Lower lobe of right lung (tissue), 2 donors: ENCODE data around the gene ARSG. TPM values are rescaled to one million over a fixed set of nuclear protein-coding genes. Genes with fewer than 3 reads are reported as not detected.

Experiments used
- ATAC-seq, 2 donors: fragments of 200-7000 bp; cut with Tn5 transposase; one replicate each; pipeline ENCODE4 v1.9.1; 2020 to 2022; ENCODE audit warnings: mild to moderate bottlenecking in 2 of 2, moderate library complexity in 2 of 2
- DNase-seq: peaks from one replicate; pipeline ENCODE4 v3.0.0-alpha.2; 2020
- H3K27ac ChIP-seq: fragments of 200-600 bp; one replicate; pipeline ENCODE4 v1.8.0; 2022
- H3K27me3 ChIP-seq: fragments of 200-600 bp; one replicate; pipeline ENCODE4 v1.8.0; 2022; ENCODE audit warnings: low read depth
- H3K36me3 ChIP-seq: fragments of 200-600 bp; one replicate; pipeline ENCODE4 v1.8.0; 2022; ENCODE audit warnings: mild to moderate bottlenecking
- H3K4me1 ChIP-seq: fragments of 200-600 bp; one replicate; pipeline ENCODE4 v1.8.0; 2022
- H3K4me3 ChIP-seq: fragments of 200-600 bp; one replicate; pipeline ENCODE4 v1.8.0; 2022; ENCODE audit warnings: mild to moderate bottlenecking
- H3K9me3 ChIP-seq: fragments of 200-600 bp; one replicate; pipeline ENCODE4 v1.8.0; 2022
- CTCF ChIP-seq: fragments of 200-600 bp; IDR thresholded peaks from one replicate; pipeline ENCODE4 v1.8.0; 2022; ENCODE audit warnings: antibody characterized with exemption, mild to moderate bottlenecking
- intact Hi-C: fragments of 100-400 bp; cut with DNase I; formaldehyde crosslinking; loops from one replicate; pipeline ENCODE4 v1.11.0; 2022
- total RNA-seq: library from RNA; stranded (reverse); fragmentation: NEBNext Ultra II Directional; extraction: Animal tissue kit (Norgen Biotek cat#: 25700); gene quantifications from one replicate; pipeline ENCODE4 v1.2.1, GENCODE V29; 2021
- donor health status: DM: no; HTN: yes; CAD: no; lungs with severe emphysema.

The ARSG gene
- total RNA-seq, 1 donor from 2014 or later = 4.2 TPM

GRCh38 chr17:68378268-68379176 is 87.2 kb downstream of the ARSG start:
- intact Hi-C loops = no loop called here
- no peaks in the 10 kb centered on the region for H3K36me3 ChIP-seq
- DNase-seq (peak; percentile 95), ATAC-seq (peak; percentile 93 to 94)
- no peak overlapping the region for H3K4me3 ChIP-seq
- peak overlapping the region; percentile 96 for H3K27ac ChIP-seq
- H3K27me3 ChIP-seq = no peaks in the 10 kb centered on the region
- TF ChIP-seq CTCF = no peak
- H3K4me1 ChIP-seq = peaks cover 39% of the 10 kb centered on the region
- H3K9me3 ChIP-seq = no peaks in the 10 kb centered on the region

- intact Hi-C loops = no loop called here
- Histone ChIP-seq H3K27ac (peak overlapping the region; percentile 96), H3K36me3 (no peaks in the 10 kb centered on the region), H3K27me3 (no peaks in the 10 kb centered on the region), H3K4me3 (no peak overlapping the region), H3K4me1 (peaks cover 46% of the 10 kb centered on the region), H3K9me3 (no peaks in the 10 kb centered on the region)
- ATAC-seq (no peak), DNase-seq (no peak)
- TF ChIP-seq CTCF = no peak
Measured at GRCh38 chr17:68379177-68379510, 87.8 kb downstream of the ARSG start.

- intact Hi-C loops = no loop called here
- no peaks in the 10 kb centered on the region for H3K9me3 ChIP-seq
- H3K4me3 ChIP-seq = no peak overlapping the region
- ATAC-seq (no peak), DNase-seq (no peak)
- peak overlapping the region; percentile 96 for H3K27ac ChIP-seq
- no peaks in the 10 kb centered on the region for H3K27me3 ChIP-seq
- TF ChIP-seq CTCF = no peak
- H3K36me3 ChIP-seq = no peaks in the 10 kb centered on the region
- peaks cover 54% of the 10 kb centered on the region for H3K4me1 ChIP-seq
Measured at GRCh38 chr17:68379692-68380677, 88.7 kb downstream of the ARSG start.

- Histone ChIP-seq H3K27ac (peak overlapping the region; percentile 44), H3K36me3 (no peaks in the 10 kb centered on the region), H3K4me1 (peaks cover 60% of the 10 kb centered on the region), H3K9me3 (no peaks in the 10 kb centered on the region), H3K27me3 (no peaks in the 10 kb centered on the region), H3K4me3 (no peak overlapping the region)
- no peak for ATAC-seq
- intact Hi-C loops = no loop called here
- TF ChIP-seq CTCF = no peak
- DNase-seq = peak; percentile 75
Measured at GRCh38 chr17:68381076-68381900, 90.0 kb downstream of the ARSG start.

- no peaks in the 10 kb centered on the region for H3K36me3 ChIP-seq
- peak overlapping the region; percentile 72 for H3K27ac ChIP-seq
- intact Hi-C loops = no loop called here
- peaks cover 54% of the 10 kb centered on the region for H3K4me1 ChIP-seq
- TF ChIP-seq CTCF = no peak
- no peaks in the 10 kb centered on the region for H3K9me3 ChIP-seq
- no peak overlapping the region for H3K4me3 ChIP-seq
- ATAC-seq (no peak), DNase-seq (no peak)
- H3K27me3 ChIP-seq = no peaks in the 10 kb centered on the region
Measured at GRCh38 chr17:68382582-68383085, 91.3 kb downstream of the ARSG start.
